IMR-90 (cell line): Measurements from ENCODE around the gene PF4V1. TPM values are rescaled to one million over a fixed set of nuclear protein-coding genes. Genes with fewer than 3 reads are reported as not detected.
"Not testable (repeated sequence)": the region's sequence is repeated elsewhere in the genome, so short reads cannot be mapped to it uniquely, and the experiment has no call there.

ENCODE experiments used
- ATAC-seq: fragments of 200-7000 bp; cut with Tn5 transposase; 2 replicates; pipeline ENCODE4 v1.9.1; 2020; ENCODE audit warnings: low read depth, mild to moderate bottlenecking, moderate library complexity
- BruUV-seq: library from RNA; stranded (reverse); fragments of 400-500 nt; replicated peaks from 2 replicates; lab custom pipeline; 2021; lab: Mats Ljungman, UMichigan
- CTCF ChIA-PET: fragments of 300-600 bp; formaldehyde crosslinking; extraction: SDS; loops from one replicate; lab custom pipeline; 2021; ENCODE audit warnings: antibody characterized with exemption; lab: Yijun Ruan, JAX
- POLR2A ChIA-PET: fragments of 300-600 bp; sonication (Branson Sonifier 250); formaldehyde crosslinking; loops from one replicate; lab custom pipeline; 2022; ENCODE audit warnings: antibody characterized with exemption; ENCODE audit not compliant: unreplicated experiment; lab: Charles Lee
- DNase-seq: peaks from one replicate; pipeline ENCODE4 v3.0.0; 2013
- H2AFZ ChIP-seq: replicated peaks from 2 replicates; pipeline ENCODE3; 2013; ENCODE audit warnings: low read length, mild to moderate bottlenecking; ENCODE audit not compliant: poor library complexity
- H2AK5ac ChIP-seq: 2 replicates; pipeline ENCODE4 v1.6.1; 2013; ENCODE audit warnings: low read depth, low read length, inconsistent platforms
- H2AK9ac ChIP-seq: replicated peaks from 2 replicates; pipeline ENCODE3; 2013; ENCODE audit warnings: mild to moderate bottlenecking, low read depth, low read length, moderate library complexity; ENCODE audit not compliant: poor library complexity
- H2BK120ac ChIP-seq: 2 replicates; pipeline ENCODE4 v1.6.1; 2013; ENCODE audit warnings: low read depth, low read length, inconsistent platforms
- H2BK15ac ChIP-seq: 3 replicates; pipeline ENCODE4 v1.6.1; 2013; ENCODE audit warnings: low read depth, low read length, inconsistent platforms
- H2BK20ac ChIP-seq: 2 replicates; pipeline ENCODE4 v1.6.1; 2013; ENCODE audit warnings: low read depth, mild to moderate bottlenecking, inconsistent platforms, low read length, moderate library complexity
- H2BK5ac ChIP-seq: 2 replicates; pipeline ENCODE4 v1.6.1; 2013; ENCODE audit warnings: mild to moderate bottlenecking, low read depth, low read length, inconsistent platforms; ENCODE audit not compliant: poor library complexity, severe bottlenecking
- H3K14ac ChIP-seq: replicated peaks from 2 replicates; pipeline ENCODE4 v1.6.1; 2013; ENCODE audit warnings: low read depth, low read length, inconsistent platforms
- H3K18ac ChIP-seq: 2 replicates; pipeline ENCODE4 v1.6.1; 2013; ENCODE audit warnings: low read depth, low read length, control low read depth
- H3K23ac ChIP-seq: 2 replicates; pipeline ENCODE4 v1.6.1; 2013; ENCODE audit warnings: low read depth, low read length, inconsistent platforms
- H3K27ac ChIP-seq: 2 replicates; pipeline ENCODE4 v1.5.1; 2013; ENCODE audit warnings: mild to moderate bottlenecking, control low read depth, low read length; ENCODE audit not compliant: insufficient read depth
- H3K27me3 ChIP-seq: 2 replicates; pipeline ENCODE4 v1.6.1; 2013; ENCODE audit warnings: low read length; ENCODE audit not compliant: control insufficient read depth, insufficient read depth
- H3K36me3 ChIP-seq: 2 replicates; pipeline ENCODE4 v1.6.1; 2013; ENCODE audit warnings: low read length, mixed read lengths; ENCODE audit not compliant: control insufficient read depth, insufficient read depth
- H3K4ac ChIP-seq: 2 replicates; pipeline ENCODE4 v1.6.1; 2013; ENCODE audit warnings: low read depth, low read length, inconsistent platforms
- H3K4me1 ChIP-seq: 2 replicates; pipeline ENCODE4 v1.6.1; 2013; ENCODE audit warnings: low read length, mixed read lengths; ENCODE audit not compliant: control insufficient read depth, insufficient read depth
- H3K4me2 ChIP-seq: 2 replicates; pipeline ENCODE4 v1.6.1; 2013; ENCODE audit warnings: low read depth, mild to moderate bottlenecking, control low read depth, low read length, moderate library complexity
- H3K4me3 ChIP-seq: 2 replicates; pipeline ENCODE4 v1.5.1; 2013; ENCODE audit warnings: low read depth, mild to moderate bottlenecking, control low read depth, low read length, moderate library complexity; ENCODE audit not compliant: insufficient read depth
- H3K56ac ChIP-seq: 2 replicates; pipeline ENCODE4 v1.6.1; 2013; ENCODE audit warnings: low read length, inconsistent platforms; ENCODE audit not compliant: insufficient read depth; ENCODE audit errors: extremely low read depth
- H3K79me1 ChIP-seq, 2 experiments: 2 replicates each; pipeline ENCODE4 v1.6.1; 2013; ENCODE audit warnings: low read length in 2 of 2, inconsistent platforms in 1 of 2, low read depth in 1 of 2
- H3K9ac ChIP-seq: 2 replicates; pipeline ENCODE4 v1.6.1; 2013; ENCODE audit warnings: low read depth, low read length, control low read depth
- H3K9me1 ChIP-seq: 2 replicates; pipeline ENCODE4 v1.6.1; 2013; ENCODE audit warnings: low read length, inconsistent platforms; ENCODE audit not compliant: insufficient read depth
- H3K9me3 ChIP-seq: 2 replicates; pipeline ENCODE4 v1.6.1; 2013; ENCODE audit warnings: low read length; ENCODE audit not compliant: control insufficient read depth, insufficient read depth
- H4K20me1 ChIP-seq: 2 replicates; pipeline ENCODE4 v1.6.1; 2013; ENCODE audit warnings: low read length, inconsistent platforms; ENCODE audit not compliant: insufficient read depth
- H4K5ac ChIP-seq: 2 replicates; pipeline ENCODE4 v1.6.1; 2013; ENCODE audit warnings: mild to moderate bottlenecking, low read depth, low read length, control low read depth
- H4K8ac ChIP-seq, 2 experiments: 2 replicates each; pipeline ENCODE4 v1.6.1; 2013; ENCODE audit warnings: low read depth in 2 of 2, low read length in 2 of 2, control low read depth in 1 of 2, inconsistent platforms in 1 of 2
- H4K91ac ChIP-seq: 2 replicates; pipeline ENCODE4 v1.6.1; 2013; ENCODE audit warnings: low read depth, low read length, inconsistent platforms; ENCODE audit not compliant: insufficient read depth
- CEBPB ChIP-seq: IDR thresholded peaks from 2 replicates; pipeline ENCODE4 v1.6.1; 2012; ENCODE audit warnings: low read depth, low read length, improper control_type of control experiment
- RAD21 ChIP-seq: IDR thresholded peaks from 2 replicates; pipeline ENCODE4 v1.6.1; 2012; ENCODE audit warnings: low read length, improper control_type of control experiment
- RCOR1 ChIP-seq: IDR thresholded peaks from 2 replicates; pipeline ENCODE4 v1.6.1; 2012; ENCODE audit warnings: mild to moderate bottlenecking, low read length, improper control_type of control experiment; ENCODE audit not compliant: insufficient replicate concordance
- WGBS, 2 experiments: methylation state at CpG; one replicate each; pipeline versions ENCODE4 v1.1.5 to v1.1.7; 2013; ENCODE audit warnings: missing lambda C conversion rate in 2 of 2; ENCODE audit not compliant: insufficient read length in 1 of 2; ENCODE audit errors: extremely low coverage in 2 of 2; 5-methylcytosine and 5-hydroxymethylcytosine counted together
- dilution Hi-C: fragments of 300-500 bp; cut with HindIII; formaldehyde crosslinking; loops from one replicate; pipeline ENCODE4 v1.14.3; 2018; ENCODE audit warnings: low sequenced_read_pairs; ENCODE audit not compliant: unreplicated experiment
- in situ Hi-C: fragments of 300-500 bp; cut with MboI; formaldehyde crosslinking; loops from 3 replicates; pipeline ENCODE4 v1.14.3; 2019; ENCODE audit warnings: low sequenced_read_pairs, inconsistent platforms, mixed read lengths
- intact Hi-C: fragments of 100-400 bp; cut with micrococcal nuclease; formaldehyde crosslinking; loops from 2 replicates; pipeline ENCODE4 v1.10.0; 2022
- polyA plus RNA-seq, 3 experiments: library from polyadenylated mRNA; depleted of rRNA; stranded (reverse); fragments of >200 nt; gene quantifications; 2 replicates each; pipeline ENCODE4 v1.2.3, GENCODE V29; 2012; ENCODE audit warnings: low replicate concordance in 1 of 3
- total RNA-seq: library from RNA; depleted of rRNA; stranded (reverse); fragments of >200 nt; gene quantifications from 2 replicates; pipeline ENCODE4 v1.2.3, GENCODE V29; 2012

The PF4V1 gene
- total and polyA plus RNA-seq, 2 of the 4 experiments (the other 2 are of a cell fraction), result not detected

DNA sequence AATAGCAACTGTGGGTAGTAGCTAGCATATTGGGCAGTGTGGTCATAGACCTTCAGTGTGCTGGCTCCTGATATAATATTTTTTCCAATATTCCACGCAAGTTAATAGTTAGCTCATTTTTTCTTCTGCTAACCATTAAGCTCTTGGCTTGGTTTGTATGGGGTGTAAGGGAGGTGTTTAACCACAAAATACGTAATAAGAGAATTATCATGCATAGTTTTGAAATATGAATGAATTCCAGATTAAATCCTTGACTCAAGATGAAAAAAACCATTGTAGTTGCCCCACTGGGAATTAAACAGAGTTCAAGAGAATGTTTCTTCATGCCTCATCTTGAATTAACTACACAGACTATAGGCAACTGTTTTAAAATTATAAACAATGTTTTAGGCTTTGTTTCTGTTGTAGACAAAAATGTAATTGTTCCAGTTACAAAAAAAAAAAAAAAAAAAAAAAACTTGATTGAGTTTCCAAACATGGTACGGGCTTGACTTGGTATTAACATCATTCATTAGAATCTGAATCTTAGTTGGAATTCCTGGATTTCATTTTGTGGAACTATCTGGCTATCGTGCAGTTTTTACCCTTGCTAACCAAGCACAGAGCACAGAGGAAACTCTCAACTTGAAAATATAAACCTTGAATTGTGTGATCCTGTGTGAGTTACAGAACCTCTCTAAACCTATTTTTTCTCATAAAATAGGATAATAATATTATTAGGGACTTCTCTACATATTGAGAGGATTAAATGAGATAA is 44.5 kb downstream of the PF4V1 start:
- Histone ChIP-seq H3K4me1 (peaks cover 5% of the 10 kb centered on the region; the same call in 1 of the 2 replicates), H3K4me3 (no peak overlapping the region), H3K4me2 (no peak overlapping the region), H3K18ac (no peak overlapping the region), H3K27me3 (peaks cover 4% of the 10 kb centered on the region; the same call in 1 of the 2 replicates), H3K23ac (no peak overlapping the region), H3K9me1 (no peaks in the 10 kb centered on the region), H4K8ac (no peak overlapping the region), H2BK5ac (no peak overlapping the region), H4K5ac (no peak overlapping the region), H2AK5ac (no peak overlapping the region), H3K36me3 (no peaks in the 10 kb centered on the region), H3K4ac (no peak overlapping the region), H4K20me1 (no peaks in the 10 kb centered on the region), H3K9me3 (no peaks in the 10 kb centered on the region), H3K14ac (no peak overlapping the region), H3K79me1 (no peaks in the 10 kb centered on the region), H2AFZ (no peak overlapping the region), H4K91ac (no peak overlapping the region), H3K27ac (no peak overlapping the region), H3K9ac (no peak overlapping the region), H2BK20ac (no peak overlapping the region), H2AK9ac (no peak overlapping the region), H2BK120ac (no peak overlapping the region), H3K56ac (no peak overlapping the region), H2BK15ac (no peak overlapping the region)
- TF ChIP-seq RAD21, result no peak
- no peak for TF ChIP-seq RCOR1
- TF ChIP-seq CEBPB, result no peak
- no TSS peak for BruUV-seq
- WGBS, 2 experiments, result no CpG with 5 or more reads among the region's 4 CpGs
- peak; percentile 60 for DNase-seq
- dilution Hi-C loops (no loop called here), in situ Hi-C loops (no loop called here), intact Hi-C loops (no loop called here)
- POLR2A ChIA-PET, result no interaction called here
- ATAC-seq, result peak; percentile 25; the same call in 1 of the 2 replicates
- CTCF ChIA-PET, result no interaction called here

DNA sequence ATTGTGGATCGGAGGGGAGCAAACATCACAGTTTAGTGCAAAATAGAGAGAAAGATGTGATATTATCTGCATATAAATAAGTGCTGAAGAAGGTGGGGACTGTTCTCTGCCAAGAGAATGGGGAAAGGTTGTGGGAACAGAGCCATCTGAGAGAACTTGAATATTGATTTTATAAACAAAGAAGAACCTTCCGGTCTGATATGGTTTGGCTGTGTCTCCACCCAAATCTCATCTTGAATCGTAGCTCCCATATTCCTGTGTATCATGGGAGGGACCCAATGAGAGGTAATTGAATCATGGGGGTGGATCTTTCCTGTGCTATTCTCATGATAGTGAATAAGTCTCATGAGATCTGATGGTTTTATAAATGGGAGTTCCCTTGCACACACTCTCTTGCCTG is 46.2 kb downstream of the PF4V1 start:
- H3K27me3 ChIP-seq, H2AK5ac ChIP-seq, CTCF ChIA-PET, H3K56ac ChIP-seq, H3K27ac ChIP-seq, H2BK5ac ChIP-seq, BruUV-seq, H4K5ac ChIP-seq, H2AK9ac ChIP-seq, intact Hi-C loops, H4K8ac ChIP-seq, H3K79me1 ChIP-seq, H3K18ac ChIP-seq, H3K4ac ChIP-seq, H3K36me3 ChIP-seq, ATAC-seq, H3K14ac ChIP-seq, in situ Hi-C loops, dilution Hi-C loops, H2AFZ ChIP-seq, H2BK20ac ChIP-seq, DNase-seq, H4K91ac ChIP-seq, H2BK15ac ChIP-seq, H3K9ac ChIP-seq, H4K20me1 ChIP-seq, H3K9me1 ChIP-seq, H2BK120ac ChIP-seq, H3K4me2 ChIP-seq, H3K4me1 ChIP-seq, POLR2A ChIA-PET, H3K4me3 ChIP-seq, H3K9me3 ChIP-seq, H3K23ac ChIP-seq: not testable (repeated sequence)
- 100% methylated on average over 3 of the region's 3 CpGs; no CpG with 5 or more reads in 1 of the 2 experiments for WGBS, 2 experiments
